Astrocyte (in vitro differentiated cells and primary cell): ENCODE data around the gene USP34. TPM values are rescaled to one million over a fixed set of nuclear protein-coding genes. Genes with fewer than 3 reads are reported as not detected.

Experiments used
- DNase-seq: peaks from one replicate; pipeline ENCODE4 v3.0.0-alpha.2; 2010; ENCODE audit warnings: low read depth
- FAIRE-seq: peaks from 2 replicates; lab custom pipeline; 2011; peaks lifted over from hg19 to GRCh38; lab: Jason Lieb, UNC
- H2AFZ ChIP-seq: 2 replicates; pipeline ENCODE4 v1.6.0; 2012; ENCODE audit warnings: low read depth, low read length, inconsistent platforms
- H3K27ac ChIP-seq: 2 replicates; pipeline ENCODE4 v1.5.1; 2011; ENCODE audit warnings: low read depth, low read length, inconsistent platforms
- H3K27me3 ChIP-seq: 2 replicates; pipeline ENCODE4 v1.6.0; 2011; ENCODE audit warnings: low read length, inconsistent platforms; ENCODE audit not compliant: insufficient read depth
- H3K36me3 ChIP-seq: 2 replicates; pipeline ENCODE4 v1.5.1; 2011; ENCODE audit warnings: low read length, inconsistent platforms; ENCODE audit not compliant: insufficient read depth
- H3K4me1 ChIP-seq: 2 replicates; pipeline ENCODE4 v1.5.1; 2011; ENCODE audit warnings: low read length, inconsistent platforms; ENCODE audit not compliant: insufficient read depth
- H3K4me2 ChIP-seq: 2 replicates; pipeline ENCODE4 v1.6.0; 2012; ENCODE audit warnings: low read length, inconsistent platforms
- H3K4me3 ChIP-seq: 2 replicates; pipeline ENCODE4 v1.5.1; 2011; ENCODE audit warnings: low read depth, mild to moderate bottlenecking, low read length, inconsistent platforms; ENCODE audit not compliant: insufficient read depth
- H3K79me2 ChIP-seq: 2 replicates; pipeline ENCODE4 v1.6.0; 2012; ENCODE audit warnings: mild to moderate bottlenecking, low read length, inconsistent platforms; ENCODE audit not compliant: insufficient read depth
- H3K9ac ChIP-seq: 2 replicates; pipeline ENCODE4 v1.6.0; 2012; ENCODE audit warnings: mild to moderate bottlenecking, low read length, inconsistent platforms
- H3K9me3 ChIP-seq: 2 replicates; pipeline ENCODE4 v1.5.1; 2012; ENCODE audit warnings: low read depth, mild to moderate bottlenecking, low read length, inconsistent platforms; ENCODE audit not compliant: insufficient read depth
- H4K20me1 ChIP-seq: 2 replicates; pipeline ENCODE4 v1.6.0; 2012; ENCODE audit warnings: low read length, inconsistent platforms; ENCODE audit not compliant: insufficient read depth
- H3K27ac Mint-ChIP-seq: one replicate; pipeline ENCODE4 v1.8.0; 2021; ENCODE audit warnings: mild to moderate bottlenecking, mixed read lengths; ENCODE audit not compliant: unreplicated experiment
- H3K27me3 Mint-ChIP-seq: one replicate; pipeline ENCODE4 v1.8.0; 2021; ENCODE audit warnings: low read depth, mixed read lengths; ENCODE audit not compliant: unreplicated experiment
- H3K36me3 Mint-ChIP-seq: one replicate; pipeline ENCODE4 v1.8.0; 2021; ENCODE audit warnings: low read depth, mixed read lengths; ENCODE audit not compliant: unreplicated experiment
- H3K4me1 Mint-ChIP-seq: one replicate; pipeline ENCODE4 v1.8.0; 2021; ENCODE audit warnings: low read depth, mixed read lengths; ENCODE audit not compliant: unreplicated experiment
- H3K4me3 Mint-ChIP-seq: one replicate; pipeline ENCODE4 v1.8.0; 2021; ENCODE audit warnings: mild to moderate bottlenecking, moderate library complexity, mixed read lengths; ENCODE audit not compliant: unreplicated experiment
- H3K9me3 Mint-ChIP-seq: one replicate; pipeline ENCODE4 v1.8.0; 2021; ENCODE audit warnings: mild to moderate bottlenecking, mixed read lengths; ENCODE audit not compliant: unreplicated experiment
- EZH2 ChIP-seq: IDR thresholded peaks from 2 replicates; pipeline ENCODE4 v1.6.1; 2012; ENCODE audit warnings: mild to moderate bottlenecking, low read length, inconsistent platforms; ENCODE audit not compliant: insufficient read depth
- total RNA-seq: library from RNA; stranded (reverse); gene quantifications from 2 replicates; pipeline ENCODE4 v1.2.1, GENCODE V29; 2021
- TF ChIP-seq, protein P1 (sequence below): IDR thresholded peaks from 2 replicates; pipeline ENCODE4 v1.5.1; 2011; ENCODE audit warnings: low read depth, mild to moderate bottlenecking, inconsistent platforms, low read length, moderate library complexity; ENCODE audit not compliant: insufficient read depth

USP34 gene
- total RNA-seq, 1 donor from 2014 or later = 99.9 TPM

DNA sequence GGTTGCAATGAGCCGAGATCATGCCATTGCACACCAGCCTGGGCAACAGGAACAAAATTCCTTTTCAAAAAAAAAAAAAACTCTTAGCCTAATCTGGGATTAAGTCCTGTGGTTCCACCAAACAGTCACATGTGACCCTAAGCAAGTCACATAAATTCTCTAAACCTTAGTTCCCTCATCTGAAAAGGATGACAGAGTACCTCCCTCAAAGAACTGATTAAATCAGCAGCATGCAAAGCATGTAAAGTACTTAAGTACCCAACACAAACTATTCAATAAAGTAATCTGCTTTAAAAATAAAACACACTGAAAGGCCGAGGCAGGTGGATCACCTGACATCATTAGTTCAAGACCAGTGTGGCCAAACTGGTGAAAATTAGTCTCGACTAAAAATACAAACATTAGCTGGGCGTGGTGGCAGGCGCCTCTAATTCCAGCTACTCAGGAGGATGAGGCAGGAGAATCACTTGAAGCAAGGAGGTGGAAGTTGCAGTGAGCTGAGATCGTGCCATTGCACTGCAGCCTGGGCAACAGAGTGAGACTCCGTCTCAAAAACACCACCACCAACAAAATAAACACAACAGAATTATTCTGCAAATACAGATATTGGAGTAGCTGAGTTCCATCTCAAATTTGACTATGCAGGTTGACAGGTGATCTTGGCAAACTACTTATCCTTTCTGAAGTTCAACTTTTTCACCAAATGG lies 7.0 kb downstream of the USP34 start:
- Histone ChIP-seq H3K27ac (no peak overlapping the region), H3K79me2 (peaks cover 100% of the 10 kb centered on the region), H3K4me3 (no peak overlapping the region), H3K27me3 (no peaks in the 10 kb centered on the region), H3K36me3 (no peaks in the 10 kb centered on the region), H3K4me1 (no peaks in the 10 kb centered on the region), H3K9ac (no peak overlapping the region), H4K20me1 (peaks cover 92% of the 10 kb centered on the region), H3K9me3 (no peaks in the 10 kb centered on the region), H2AFZ (no peak overlapping the region), H3K4me2 (no peak overlapping the region)
- Mint-ChIP-seq H3K36me3 (no peaks in the 10 kb centered on the region), H3K27me3 (no peaks in the 10 kb centered on the region), H3K4me1 (peaks cover 25% of the 10 kb centered on the region), H3K27ac (no peak overlapping the region), H3K9me3 (no peaks in the 10 kb centered on the region), H3K4me3 (peak overlapping the region; percentile 34)
- DNase-seq = no peak
- TF ChIP-seq, protein P1, sequence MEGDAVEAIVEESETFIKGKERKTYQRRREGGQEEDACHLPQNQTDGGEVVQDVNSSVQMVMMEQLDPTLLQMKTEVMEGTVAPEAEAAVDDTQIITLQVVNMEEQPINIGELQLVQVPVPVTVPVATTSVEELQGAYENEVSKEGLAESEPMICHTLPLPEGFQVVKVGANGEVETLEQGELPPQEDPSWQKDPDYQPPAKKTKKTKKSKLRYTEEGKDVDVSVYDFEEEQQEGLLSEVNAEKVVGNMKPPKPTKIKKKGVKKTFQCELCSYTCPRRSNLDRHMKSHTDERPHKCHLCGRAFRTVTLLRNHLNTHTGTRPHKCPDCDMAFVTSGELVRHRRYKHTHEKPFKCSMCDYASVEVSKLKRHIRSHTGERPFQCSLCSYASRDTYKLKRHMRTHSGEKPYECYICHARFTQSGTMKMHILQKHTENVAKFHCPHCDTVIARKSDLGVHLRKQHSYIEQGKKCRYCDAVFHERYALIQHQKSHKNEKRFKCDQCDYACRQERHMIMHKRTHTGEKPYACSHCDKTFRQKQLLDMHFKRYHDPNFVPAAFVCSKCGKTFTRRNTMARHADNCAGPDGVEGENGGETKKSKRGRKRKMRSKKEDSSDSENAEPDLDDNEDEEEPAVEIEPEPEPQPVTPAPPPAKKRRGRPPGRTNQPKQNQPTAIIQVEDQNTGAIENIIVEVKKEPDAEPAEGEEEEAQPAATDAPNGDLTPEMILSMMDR = no peak
- FAIRE-seq = no peak

DNA sequence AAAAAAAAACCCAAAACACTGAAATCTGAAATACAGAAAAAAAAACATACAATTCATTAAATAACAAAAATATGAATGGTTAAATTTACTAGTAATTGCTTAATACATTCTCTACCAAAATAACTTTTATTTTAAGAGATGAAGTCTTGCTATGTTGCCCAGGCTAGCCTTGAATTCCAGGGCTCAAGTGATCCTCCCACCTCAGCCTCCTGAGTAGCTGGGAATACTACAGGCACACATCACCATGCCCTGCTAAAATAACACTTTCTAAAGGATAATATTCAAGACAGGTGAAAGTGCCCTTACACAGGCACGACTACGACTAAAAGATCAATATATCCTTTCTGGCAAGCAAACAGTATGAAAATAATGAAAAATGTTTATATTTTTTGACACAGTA lies 9.5 kb downstream of the USP34 start:
- H4K20me1 ChIP-seq = peaks cover 95% of the 10 kb centered on the region
- Mint-ChIP-seq H3K27me3 (no peaks in the 10 kb centered on the region), H3K4me1 (peaks cover 16% of the 10 kb centered on the region)

DNA sequence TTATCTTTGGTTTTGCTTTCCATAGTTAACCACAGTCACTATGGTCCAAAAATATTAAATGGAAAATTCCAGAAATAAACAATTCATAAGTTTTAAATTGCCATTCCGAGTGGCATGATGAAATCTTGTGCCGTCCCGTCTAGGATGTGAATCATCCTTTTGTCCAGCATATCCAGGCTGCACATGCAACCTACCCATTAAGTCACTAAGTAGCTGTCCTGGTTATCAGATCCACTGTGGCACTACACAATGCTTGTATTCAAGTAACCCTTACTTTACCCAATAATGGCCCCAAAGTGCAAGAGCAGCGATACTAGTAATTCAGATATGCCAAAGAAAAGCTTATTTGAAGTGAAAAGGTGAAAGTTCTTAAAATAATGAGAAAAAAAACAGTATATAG lies 10.7 kb downstream of the USP34 start:
- Mint-ChIP-seq H3K4me1 (peaks cover 17% of the 10 kb centered on the region), H3K9me3 (no peaks in the 10 kb centered on the region), H3K27ac (peak overlapping the region; percentile 97), H3K36me3 (peaks cover 5% of the 10 kb centered on the region), H3K4me3 (no peak overlapping the region), H3K27me3 (no peaks in the 10 kb centered on the region)
- no peaks in the 10 kb centered on the region for H3K27me3 ChIP-seq
- no peak overlapping the region for H3K9ac ChIP-seq
- H3K36me3 ChIP-seq = no peaks in the 10 kb centered on the region
- peak overlapping the region; percentile 36 for H3K27ac ChIP-seq
- no peak for TF ChIP-seq EZH2
- TF ChIP-seq, protein P1 = no peak
- peaks cover 97% of the 10 kb centered on the region for H4K20me1 ChIP-seq
- H3K4me3 ChIP-seq = no peak overlapping the region
- DNase-seq = peak; percentile 72
- FAIRE-seq = no peak
- no peaks in the 10 kb centered on the region for H3K9me3 ChIP-seq
- H3K4me2 ChIP-seq = no peak overlapping the region
- peaks cover 100% of the 10 kb centered on the region for H3K79me2 ChIP-seq
- H2AFZ ChIP-seq = no peak overlapping the region
- H3K4me1 ChIP-seq = no peaks in the 10 kb centered on the region

More for the DNA sequence above, 9.5 kb downstream of the USP34 start:
- Histone ChIP-seq H3K4me1 (no peaks in the 10 kb centered on the region), H3K4me2 (no peak overlapping the region), H3K36me3 (no peaks in the 10 kb centered on the region), H3K79me2 (peaks cover 100% of the 10 kb centered on the region), H3K27ac (no peak overlapping the region), H3K9ac (no peak overlapping the region), H3K4me3 (no peak overlapping the region), H2AFZ (no peak overlapping the region), H3K9me3 (no peaks in the 10 kb centered on the region), H3K27me3 (no peaks in the 10 kb centered on the region)
- H3K27ac Mint-ChIP-seq = no peak overlapping the region
- no peak for DNase-seq
- FAIRE-seq = no peak
- H3K36me3 Mint-ChIP-seq = peaks cover 2% of the 10 kb centered on the region
- TF ChIP-seq, protein P1 = no peak
- TF ChIP-seq EZH2 = no peak
- no peak overlapping the region for H3K4me3 Mint-ChIP-seq
- H3K9me3 Mint-ChIP-seq = no peaks in the 10 kb centered on the region
